DOHH2 (cell line): ENCODE data around the gene INO80.

ENCODE experiments used
- CTCF ChIP-seq: fragments of 200-600 bp; sonication (generic); IDR thresholded peaks from one replicate; pipeline ENCODE4 v1.5.1; 2014; ENCODE audit warnings: antibody characterized with exemption, mild to moderate bottlenecking, low read depth, low read length; ENCODE audit not compliant: poor library complexity, severe bottlenecking
- EZH2phosphoT487 ChIP-seq: fragments of 200-600 bp; sonication (generic); IDR thresholded peaks from 2 replicates; pipeline ENCODE4 v1.6.1; 2017; ENCODE audit warnings: borderline replicate concordance, mild to moderate bottlenecking, antibody characterized with exemption, low read length, moderate library complexity, mixed read lengths

GRCh38 chr15:41042851-41043250 is 73.2 kb downstream of the INO80 start:
- TF ChIP-seq CTCF, result no peak
- no peak for TF ChIP-seq EZH2phosphoT487
